GM13977 (cell line): Measurements from ENCODE around the gene ST6GALNAC3.

ENCODE experiments used
- DNase-seq: peaks from one replicate; pipeline ENCODE4 v3.0.0; 2012; ENCODE audit warnings: low spot score
- CTCF ChIP-seq: IDR thresholded peaks from 2 replicates; pipeline ENCODE4 v1.5.1; 2012; ENCODE audit warnings: mild to moderate bottlenecking, control low read depth; ENCODE audit not compliant: insufficient read depth; ENCODE audit errors: extremely low read depth, missing control alignments
- in situ Hi-C: fragments of 300-500 bp; cut with MboI; formaldehyde crosslinking; loops from one replicate; pipeline ENCODE4 v1.12.0; 2022; ENCODE audit warnings: low sequenced_read_pairs, low pct_unique_long_range_greater_than_20kb, mixed read lengths, inconsistent platforms; ENCODE audit not compliant: unreplicated experiment

Gene ST6GALNAC3

DNA sequence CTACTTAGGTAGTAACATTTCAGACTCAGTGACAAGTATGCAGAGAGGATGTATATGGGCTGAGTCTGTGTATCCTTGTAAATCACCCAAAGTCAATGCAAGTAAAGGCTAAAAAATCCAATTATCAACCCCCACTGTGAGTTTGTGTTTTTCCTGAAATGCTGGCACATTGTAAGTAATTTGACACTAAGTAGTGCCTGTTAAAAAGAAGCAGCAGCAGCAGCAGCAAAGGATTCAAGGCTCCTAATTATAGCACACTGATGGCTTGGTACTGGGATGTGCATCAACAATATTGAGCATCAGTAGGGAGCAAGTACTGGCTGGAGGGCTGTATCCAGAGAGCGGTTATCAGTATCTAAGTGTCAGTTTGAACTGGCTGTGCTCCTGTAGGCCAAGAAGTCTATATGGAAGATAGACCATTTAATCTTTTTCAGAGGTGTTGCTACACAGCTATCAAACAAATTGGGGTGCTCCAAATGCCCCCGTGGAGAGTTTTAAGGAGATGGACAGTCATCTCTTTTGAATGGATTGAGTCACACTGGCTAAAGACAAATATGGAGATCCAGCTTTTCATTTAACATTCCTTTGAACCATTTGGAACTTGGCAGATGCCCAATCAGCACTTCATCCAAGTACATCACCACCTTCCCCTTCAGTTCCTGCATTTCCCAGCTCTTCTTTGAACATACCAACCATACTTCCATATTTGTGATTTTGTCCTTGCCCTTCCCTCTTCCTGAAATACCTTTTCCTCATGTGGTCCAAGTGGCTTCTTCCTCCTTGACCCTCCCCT is 551.5 kb downstream of the ST6GALNAC3 start:
- TF ChIP-seq CTCF, result no peak
- in situ Hi-C loops, result no loop called here
- no peak for DNase-seq

DNA sequence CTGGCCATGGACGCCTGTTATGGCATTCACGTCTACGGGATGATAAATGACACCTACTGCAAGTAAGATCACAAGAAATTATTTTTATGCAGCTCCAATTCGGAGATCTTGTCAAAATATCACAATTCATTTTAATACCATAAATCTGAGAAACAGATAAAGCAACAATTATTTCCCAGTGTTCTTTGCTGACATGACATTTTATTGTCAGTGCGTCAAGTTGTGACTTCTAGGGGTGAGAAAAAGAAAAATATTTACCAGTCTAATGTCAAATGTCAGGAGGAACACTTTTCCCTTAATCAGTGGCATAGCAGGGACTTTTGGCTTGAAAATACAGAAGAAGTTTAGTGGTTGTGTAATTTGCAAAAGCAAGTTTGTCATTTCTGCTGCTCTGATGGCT is 553.0 kb downstream of the ST6GALNAC3 start:
- TF ChIP-seq CTCF, result no peak
- in situ Hi-C loops, result no loop called here
- DNase-seq, result no peak

GRCh38 chr1:76627901-76628300 is 553.4 kb downstream of the ST6GALNAC3 start:
- no peak for TF ChIP-seq CTCF
- in situ Hi-C loops, result no loop called here
- no peak for DNase-seq

DNA sequence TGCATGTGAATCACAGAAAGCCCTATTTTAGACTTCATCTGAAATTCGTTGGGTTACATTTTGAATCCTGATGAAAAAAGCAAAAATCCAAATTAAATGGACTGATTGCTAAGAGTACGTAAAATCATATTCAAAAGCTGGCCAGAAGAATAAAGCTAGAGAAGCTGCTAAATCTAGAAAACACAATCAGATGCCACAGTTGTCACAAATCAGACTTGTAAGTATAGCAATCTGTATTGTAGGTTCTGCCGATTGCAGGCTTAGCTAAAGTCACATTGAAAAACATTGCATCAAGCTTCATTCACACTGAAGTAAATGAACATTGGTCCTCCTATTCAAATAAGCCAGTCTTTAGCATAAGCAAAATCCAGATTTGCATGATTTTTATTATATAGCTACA is 557.6 kb downstream of the ST6GALNAC3 start:
- in situ Hi-C loops, result no loop called here
- TF ChIP-seq CTCF, result no peak
- no peak for DNase-seq

DNA sequence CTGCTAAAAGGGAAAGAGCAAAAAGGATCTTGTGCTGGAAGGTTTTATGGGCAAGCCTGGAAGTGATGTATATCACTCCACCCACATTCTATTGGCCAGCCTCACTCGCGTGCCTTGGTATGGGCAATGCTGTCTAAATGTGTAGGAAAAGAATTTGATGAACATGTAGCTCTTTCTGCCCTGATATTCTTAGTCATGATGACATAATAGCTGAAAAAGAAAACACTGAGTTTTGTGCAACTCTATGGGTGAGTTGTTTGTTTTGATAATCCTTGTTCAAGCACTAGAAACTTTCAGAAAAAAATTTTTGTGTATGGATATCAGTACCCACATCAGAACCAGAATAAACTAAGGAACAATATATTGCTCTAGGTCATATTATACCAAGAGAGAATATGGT is 561.2 kb downstream of the ST6GALNAC3 start:
- DNase-seq, result no peak
- in situ Hi-C loops, result no loop called here
- no peak for TF ChIP-seq CTCF

- no peak for TF ChIP-seq CTCF
- DNase-seq, result no peak
- in situ Hi-C loops, result no loop called here
These were observed 564.6 kb downstream of the ST6GALNAC3 start for GRCh38 chr1:76639181-76639580.
